IMR-90 (cell line): ENCODE data around the gene CHRNA1. TPM values are rescaled to one million over a fixed set of nuclear protein-coding genes. Genes with fewer than 3 reads are reported as not detected.
A peak's percentile ranks its signal among the peaks of the same experiment; 100 is the strongest.

Source experiments
- ATAC-seq: fragments of 200-7000 bp; cut with Tn5 transposase; 2 replicates; pipeline ENCODE4 v1.9.1; 2020; ENCODE audit warnings: low read depth, mild to moderate bottlenecking, moderate library complexity
- BruUV-seq: library from RNA; stranded (reverse); fragments of 400-500 nt; replicated peaks from 2 replicates; lab custom pipeline; 2021; lab: Mats Ljungman, UMichigan
- CTCF ChIA-PET: fragments of 300-600 bp; formaldehyde crosslinking; extraction: SDS; loops from one replicate; lab custom pipeline; 2021; ENCODE audit warnings: antibody characterized with exemption; lab: Yijun Ruan, JAX
- POLR2A ChIA-PET: fragments of 300-600 bp; sonication (Branson Sonifier 250); formaldehyde crosslinking; loops from one replicate; lab custom pipeline; 2022; ENCODE audit warnings: antibody characterized with exemption; ENCODE audit not compliant: unreplicated experiment; lab: Charles Lee
- DNase-seq: peaks from one replicate; pipeline ENCODE4 v3.0.0; 2013
- H2AFZ ChIP-seq: replicated peaks from 2 replicates; pipeline ENCODE3; 2013; ENCODE audit warnings: low read length, mild to moderate bottlenecking; ENCODE audit not compliant: poor library complexity
- H2AK5ac ChIP-seq: 2 replicates; pipeline ENCODE4 v1.6.1; 2013; ENCODE audit warnings: low read depth, low read length, inconsistent platforms
- H2AK9ac ChIP-seq: replicated peaks from 2 replicates; pipeline ENCODE3; 2013; ENCODE audit warnings: mild to moderate bottlenecking, low read depth, low read length, moderate library complexity; ENCODE audit not compliant: poor library complexity
- H2BK120ac ChIP-seq: 2 replicates; pipeline ENCODE4 v1.6.1; 2013; ENCODE audit warnings: low read depth, low read length, inconsistent platforms
- H2BK15ac ChIP-seq: 3 replicates; pipeline ENCODE4 v1.6.1; 2013; ENCODE audit warnings: low read depth, low read length, inconsistent platforms
- H2BK20ac ChIP-seq: 2 replicates; pipeline ENCODE4 v1.6.1; 2013; ENCODE audit warnings: low read depth, mild to moderate bottlenecking, inconsistent platforms, low read length, moderate library complexity
- H2BK5ac ChIP-seq: 2 replicates; pipeline ENCODE4 v1.6.1; 2013; ENCODE audit warnings: mild to moderate bottlenecking, low read depth, low read length, inconsistent platforms; ENCODE audit not compliant: poor library complexity, severe bottlenecking
- H3K14ac ChIP-seq: replicated peaks from 2 replicates; pipeline ENCODE4 v1.6.1; 2013; ENCODE audit warnings: low read depth, low read length, inconsistent platforms
- H3K18ac ChIP-seq: 2 replicates; pipeline ENCODE4 v1.6.1; 2013; ENCODE audit warnings: low read depth, low read length, control low read depth
- H3K23ac ChIP-seq: 2 replicates; pipeline ENCODE4 v1.6.1; 2013; ENCODE audit warnings: low read depth, low read length, inconsistent platforms
- H3K27ac ChIP-seq: 2 replicates; pipeline ENCODE4 v1.5.1; 2013; ENCODE audit warnings: mild to moderate bottlenecking, control low read depth, low read length; ENCODE audit not compliant: insufficient read depth
- H3K27me3 ChIP-seq: 2 replicates; pipeline ENCODE4 v1.6.1; 2013; ENCODE audit warnings: low read length; ENCODE audit not compliant: control insufficient read depth, insufficient read depth
- H3K36me3 ChIP-seq: 2 replicates; pipeline ENCODE4 v1.6.1; 2013; ENCODE audit warnings: low read length, mixed read lengths; ENCODE audit not compliant: control insufficient read depth, insufficient read depth
- H3K4ac ChIP-seq: 2 replicates; pipeline ENCODE4 v1.6.1; 2013; ENCODE audit warnings: low read depth, low read length, inconsistent platforms
- H3K4me1 ChIP-seq: 2 replicates; pipeline ENCODE4 v1.6.1; 2013; ENCODE audit warnings: low read length, mixed read lengths; ENCODE audit not compliant: control insufficient read depth, insufficient read depth
- H3K4me2 ChIP-seq: 2 replicates; pipeline ENCODE4 v1.6.1; 2013; ENCODE audit warnings: low read depth, mild to moderate bottlenecking, control low read depth, low read length, moderate library complexity
- H3K4me3 ChIP-seq: 2 replicates; pipeline ENCODE4 v1.5.1; 2013; ENCODE audit warnings: low read depth, mild to moderate bottlenecking, control low read depth, low read length, moderate library complexity; ENCODE audit not compliant: insufficient read depth
- H3K56ac ChIP-seq: 2 replicates; pipeline ENCODE4 v1.6.1; 2013; ENCODE audit warnings: low read length, inconsistent platforms; ENCODE audit not compliant: insufficient read depth; ENCODE audit errors: extremely low read depth
- H3K79me1 ChIP-seq, 2 experiments: 2 replicates each; pipeline ENCODE4 v1.6.1; 2013; ENCODE audit warnings: low read length in 2 of 2, inconsistent platforms in 1 of 2, low read depth in 1 of 2
- H3K9ac ChIP-seq: 2 replicates; pipeline ENCODE4 v1.6.1; 2013; ENCODE audit warnings: low read depth, low read length, control low read depth
- H3K9me1 ChIP-seq: 2 replicates; pipeline ENCODE4 v1.6.1; 2013; ENCODE audit warnings: low read length, inconsistent platforms; ENCODE audit not compliant: insufficient read depth
- H3K9me3 ChIP-seq: 2 replicates; pipeline ENCODE4 v1.6.1; 2013; ENCODE audit warnings: low read length; ENCODE audit not compliant: control insufficient read depth, insufficient read depth
- H4K20me1 ChIP-seq: 2 replicates; pipeline ENCODE4 v1.6.1; 2013; ENCODE audit warnings: low read length, inconsistent platforms; ENCODE audit not compliant: insufficient read depth
- H4K5ac ChIP-seq: 2 replicates; pipeline ENCODE4 v1.6.1; 2013; ENCODE audit warnings: mild to moderate bottlenecking, low read depth, low read length, control low read depth
- H4K8ac ChIP-seq, 2 experiments: 2 replicates each; pipeline ENCODE4 v1.6.1; 2013; ENCODE audit warnings: low read depth in 2 of 2, low read length in 2 of 2, control low read depth in 1 of 2, inconsistent platforms in 1 of 2
- H4K91ac ChIP-seq: 2 replicates; pipeline ENCODE4 v1.6.1; 2013; ENCODE audit warnings: low read depth, low read length, inconsistent platforms; ENCODE audit not compliant: insufficient read depth
- MAFK ChIP-seq: IDR thresholded peaks from 2 replicates; pipeline ENCODE4 v1.6.1; 2012; ENCODE audit warnings: low read depth, low read length, improper control_type of control experiment
- RCOR1 ChIP-seq: IDR thresholded peaks from 2 replicates; pipeline ENCODE4 v1.6.1; 2012; ENCODE audit warnings: mild to moderate bottlenecking, low read length, improper control_type of control experiment; ENCODE audit not compliant: insufficient replicate concordance
- RFX5 ChIP-seq: IDR thresholded peaks from 2 replicates; pipeline ENCODE4 v1.8.0; 2012; ENCODE audit warnings: low read depth, mild to moderate bottlenecking, low read length, moderate library complexity
- WGBS, 2 experiments: methylation state at CpG; one replicate each; pipeline versions ENCODE4 v1.1.5 to v1.1.7; 2013; ENCODE audit warnings: missing lambda C conversion rate in 2 of 2; ENCODE audit not compliant: insufficient read length in 1 of 2; ENCODE audit errors: extremely low coverage in 2 of 2; 5-methylcytosine and 5-hydroxymethylcytosine counted together
- dilution Hi-C: fragments of 300-500 bp; cut with HindIII; formaldehyde crosslinking; loops from one replicate; pipeline ENCODE4 v1.14.3; 2018; ENCODE audit warnings: low sequenced_read_pairs; ENCODE audit not compliant: unreplicated experiment
- in situ Hi-C: fragments of 300-500 bp; cut with MboI; formaldehyde crosslinking; loops from 3 replicates; pipeline ENCODE4 v1.14.3; 2019; ENCODE audit warnings: low sequenced_read_pairs, inconsistent platforms, mixed read lengths
- intact Hi-C: fragments of 100-400 bp; cut with micrococcal nuclease; formaldehyde crosslinking; loops from 2 replicates; pipeline ENCODE4 v1.10.0; 2022
- polyA plus RNA-seq, 3 experiments: library from polyadenylated mRNA; depleted of rRNA; stranded (reverse); fragments of >200 nt; gene quantifications; 2 replicates each; pipeline ENCODE4 v1.2.3, GENCODE V29; 2012; ENCODE audit warnings: low replicate concordance in 1 of 3
- total RNA-seq: library from RNA; depleted of rRNA; stranded (reverse); fragments of >200 nt; gene quantifications from 2 replicates; pipeline ENCODE4 v1.2.3, GENCODE V29; 2012
- TF ChIP-seq, protein P1 (sequence below): fragments of 150-350 bp; IDR thresholded peaks from 2 replicates; pipeline ENCODE4 v1.6.1; 2016; ENCODE audit warnings: low read depth, mild to moderate bottlenecking, low read length, moderate library complexity, borderline replicate concordance

Gene CHRNA1
- total and polyA plus RNA-seq, 2 of the 4 experiments (the other 2 are of a cell fraction) = 0.75 to 0.90 TPM

DNA sequence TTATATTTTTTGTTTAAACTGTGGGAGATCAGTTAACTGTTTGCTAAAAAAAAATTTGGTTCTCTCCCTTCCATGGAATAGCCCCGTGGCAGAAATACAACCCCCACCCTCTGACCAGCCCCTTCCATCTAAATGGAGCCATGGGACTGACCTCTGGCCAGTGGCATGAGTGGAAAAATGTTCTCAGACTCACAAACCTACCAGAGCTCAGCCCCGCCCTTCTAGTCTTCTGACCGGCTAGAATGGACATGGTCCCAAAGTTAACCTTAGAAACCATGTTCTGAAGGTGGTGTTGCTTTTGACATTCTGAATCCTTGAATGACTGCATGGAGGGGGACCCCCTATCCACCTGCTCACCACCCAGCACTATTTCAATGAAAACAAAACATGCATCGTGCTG lies 1.3 kb upstream of the CHRNA1 start:
- H3K56ac ChIP-seq = no peak overlapping the region
- in situ Hi-C loops = no loop called here
- no peak overlapping the region for H3K9ac ChIP-seq
- H3K9me3 ChIP-seq = no peaks in the 10 kb centered on the region
- peak overlapping the region; percentile 8 for H2AK9ac ChIP-seq
- 0 out of 4 replicates have a peak, but pooled peaks cover 0 to 4% of the 10 kb centered on the region in 2 experiments for H3K79me1 ChIP-seq
- H3K14ac ChIP-seq = peak overlapping the region; percentile 92
- H3K4ac ChIP-seq = peak overlapping the region; percentile 98; the same call in 1 of the 2 replicates
- DNase-seq (no peak), ATAC-seq (no peak)
- no peak for TF ChIP-seq RFX5
- no peak for TF ChIP-seq RCOR1
- TF ChIP-seq MAFK = no peak
- TF ChIP-seq, protein P1, sequence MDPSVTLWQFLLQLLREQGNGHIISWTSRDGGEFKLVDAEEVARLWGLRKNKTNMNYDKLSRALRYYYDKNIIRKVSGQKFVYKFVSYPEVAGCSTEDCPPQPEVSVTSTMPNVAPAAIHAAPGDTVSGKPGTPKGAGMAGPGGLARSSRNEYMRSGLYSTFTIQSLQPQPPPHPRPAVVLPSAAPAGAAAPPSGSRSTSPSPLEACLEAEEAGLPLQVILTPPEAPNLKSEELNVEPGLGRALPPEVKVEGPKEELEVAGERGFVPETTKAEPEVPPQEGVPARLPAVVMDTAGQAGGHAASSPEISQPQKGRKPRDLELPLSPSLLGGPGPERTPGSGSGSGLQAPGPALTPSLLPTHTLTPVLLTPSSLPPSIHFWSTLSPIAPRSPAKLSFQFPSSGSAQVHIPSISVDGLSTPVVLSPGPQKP = no peak
- no peak overlapping the region for H3K18ac ChIP-seq
- H2AFZ ChIP-seq = peak overlapping the region; percentile 60
- WGBS, 2 experiments = no CpG with 5 or more reads among the region's 4 CpGs
- H2BK5ac ChIP-seq = peak overlapping the region; percentile 56
- no TSS peak for BruUV-seq
- H3K4me3 ChIP-seq = no peak overlapping the region
- intact Hi-C loops = no loop called here
- no peak overlapping the region for H3K4me2 ChIP-seq
- H4K8ac ChIP-seq = peak overlapping the region; percentile 83 to 87; a peak in 2 of 4 replicates
- peak overlapping the region; percentile 98; the same call in 2 of the 3 replicates for H2BK15ac ChIP-seq
- peak overlapping the region; percentile 96 for H2BK20ac ChIP-seq
- H4K91ac ChIP-seq = peak overlapping the region; percentile 61
- peak overlapping the region; percentile 74; the same call in 1 of the 2 replicates for H3K23ac ChIP-seq
- H2AK5ac ChIP-seq = peak overlapping the region; percentile 95
- peaks cover 22% of the 10 kb centered on the region for H3K4me1 ChIP-seq
- no peak overlapping the region for H4K5ac ChIP-seq
- no peak overlapping the region for H3K27ac ChIP-seq
- ChIA-PET CTCF (interaction anchor here (0.7 to 1.4 kb wide), 3 partner anchors 77 to 224 kb away, joined by 3 to 4 read pairs (median 3); no protein-coding TSS in a partner anchor), POLR2A (interaction anchor here (0.6 to 0.7 kb wide), 2 partner anchors 13 to 257 kb away, joined by 3 to 4 read pairs; no protein-coding TSS in a partner anchor)
- peak overlapping the region; percentile 96 for H2BK120ac ChIP-seq
- dilution Hi-C loops = loop anchor here (25.0 kb wide), 1 partner anchor 222 kb away; no protein-coding TSS in a partner anchor
- H3K36me3 ChIP-seq = no peaks in the 10 kb centered on the region
- no peaks in the 10 kb centered on the region for H4K20me1 ChIP-seq
- peaks cover 26% of the 10 kb centered on the region for H3K9me1 ChIP-seq
- no peaks in the 10 kb centered on the region for H3K27me3 ChIP-seq
